HG02870 (cell line): Measurements from ENCODE around the gene SERPINB7.
A peak's percentile ranks its signal among the peaks of the same experiment; 100 is the strongest.

Experiments used
- ATAC-seq: cut with Tn5 transposase; IDR thresholded peaks from one replicate; pipeline ENCODE4 v1.9.1; 2021; ENCODE audit warnings: mild to moderate bottlenecking, moderate library complexity; ENCODE audit not compliant: unreplicated experiment

SERPINB7 gene

GRCh38 chr18:63837590-63837989, 62.4 kb downstream of the SERPINB7 start:
- ATAC-seq, result no peak

GRCh38 chr18:63843008-63843407, 67.8 kb downstream of the SERPINB7 start:
- ATAC-seq, result no peak

- ATAC-seq, result peak; percentile 77
Measured at GRCh38 chr18:63844254-63844653, 69.0 kb downstream of the SERPINB7 start.

- peak; percentile 41 for ATAC-seq
Measured at GRCh38 chr18:63848159-63848558, 72.9 kb downstream of the SERPINB7 start.

GRCh38 chr18:63850020-63850419, 74.8 kb downstream of the SERPINB7 start:
- no peak for ATAC-seq

GRCh38 chr18:63850636-63851035, 75.4 kb downstream of the SERPINB7 start:
- ATAC-seq, result no peak
